ENCODE results near the gene SH2D4B.

SH2D4B gene

DNA sequence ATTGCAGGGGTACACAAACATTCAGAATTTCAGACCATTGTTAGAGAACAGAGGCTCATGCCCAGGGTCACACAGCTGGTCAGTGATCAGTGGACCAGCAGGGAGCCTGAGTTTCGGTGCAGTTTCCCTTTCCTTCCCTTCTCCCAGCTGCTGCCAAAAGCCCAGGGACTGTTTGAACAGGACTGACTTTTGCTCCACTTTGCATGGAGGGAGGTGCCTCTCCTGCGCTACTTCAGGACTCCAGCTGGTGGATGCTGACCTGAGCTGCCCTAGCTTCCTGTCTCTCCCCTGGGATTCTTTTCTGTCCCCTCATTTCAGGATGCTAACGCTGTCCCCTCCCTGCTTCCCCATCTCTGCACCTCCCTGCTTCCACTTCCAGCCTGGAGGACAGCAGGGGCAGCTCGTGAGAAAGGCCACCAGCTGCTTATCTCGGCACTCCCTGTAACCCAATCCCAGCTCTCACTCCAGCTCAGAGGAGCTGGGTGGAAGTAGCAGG, 14.5 kb downstream of the SH2D4B start:
- no peak overlapping the region for H3K4me3 ChIP-seq (replicated peaks; ENCODE audit: low read depth, low read length)
- DNase-seq (ENCODE audit: extremely low read depth, low read depth) = no peak
- TF ChIP-seq, protein P1, sequence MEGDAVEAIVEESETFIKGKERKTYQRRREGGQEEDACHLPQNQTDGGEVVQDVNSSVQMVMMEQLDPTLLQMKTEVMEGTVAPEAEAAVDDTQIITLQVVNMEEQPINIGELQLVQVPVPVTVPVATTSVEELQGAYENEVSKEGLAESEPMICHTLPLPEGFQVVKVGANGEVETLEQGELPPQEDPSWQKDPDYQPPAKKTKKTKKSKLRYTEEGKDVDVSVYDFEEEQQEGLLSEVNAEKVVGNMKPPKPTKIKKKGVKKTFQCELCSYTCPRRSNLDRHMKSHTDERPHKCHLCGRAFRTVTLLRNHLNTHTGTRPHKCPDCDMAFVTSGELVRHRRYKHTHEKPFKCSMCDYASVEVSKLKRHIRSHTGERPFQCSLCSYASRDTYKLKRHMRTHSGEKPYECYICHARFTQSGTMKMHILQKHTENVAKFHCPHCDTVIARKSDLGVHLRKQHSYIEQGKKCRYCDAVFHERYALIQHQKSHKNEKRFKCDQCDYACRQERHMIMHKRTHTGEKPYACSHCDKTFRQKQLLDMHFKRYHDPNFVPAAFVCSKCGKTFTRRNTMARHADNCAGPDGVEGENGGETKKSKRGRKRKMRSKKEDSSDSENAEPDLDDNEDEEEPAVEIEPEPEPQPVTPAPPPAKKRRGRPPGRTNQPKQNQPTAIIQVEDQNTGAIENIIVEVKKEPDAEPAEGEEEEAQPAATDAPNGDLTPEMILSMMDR (IDR thresholded peaks at IDR 0.05; ENCODE audit: low read depth, low read length, missing control alignments) = no peak

DNA sequence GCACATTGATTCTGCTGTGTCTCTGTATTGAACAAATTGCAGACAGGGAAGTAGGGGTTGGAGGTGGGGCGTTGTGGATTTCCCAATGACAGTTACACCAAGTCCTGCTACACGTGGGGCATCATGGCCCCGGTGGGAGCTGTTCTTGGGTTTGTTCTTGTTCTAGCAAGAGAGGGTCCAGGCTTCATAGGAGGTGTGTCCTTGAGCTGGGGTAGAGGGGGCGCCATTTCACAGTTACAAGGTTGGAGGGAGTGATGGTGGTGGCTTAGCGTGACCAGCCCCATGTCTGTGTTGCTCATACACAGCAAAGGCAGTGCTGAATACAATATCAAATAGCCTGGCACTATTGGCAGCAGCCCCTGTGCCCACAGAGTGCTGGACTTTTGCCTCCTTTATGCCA, 15.7 kb downstream of the SH2D4B start:
- TF ChIP-seq, protein P1 (IDR thresholded peaks at IDR 0.05; ENCODE audit: low read depth, low read length, missing control alignments) = no peak
- no peak overlapping the region for H3K4me3 ChIP-seq (replicated peaks; ENCODE audit: low read depth, low read length)
- DNase-seq (ENCODE audit: extremely low read depth, low read depth) = no peak

DNA sequence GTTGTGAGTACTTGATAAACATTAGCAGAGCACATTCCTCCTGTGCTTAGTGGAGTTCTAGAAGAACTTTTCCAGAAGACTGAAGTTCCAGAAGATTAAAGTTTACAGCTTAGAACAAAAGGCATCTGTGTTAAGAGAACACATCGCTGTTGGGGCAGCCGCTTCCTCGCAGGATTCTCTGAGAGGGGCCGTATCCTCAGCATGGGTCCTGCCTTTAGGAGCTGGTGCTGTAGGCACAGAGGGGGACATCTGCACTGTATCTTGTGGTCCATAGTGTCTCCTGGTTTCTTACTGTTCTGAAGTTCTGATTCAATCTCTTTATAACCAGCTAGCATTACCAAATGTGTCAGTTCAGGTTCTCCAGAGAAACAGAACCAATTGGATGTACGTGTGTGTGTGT, 16.3 kb downstream of the SH2D4B start:
- no peak for DNase-seq (ENCODE audit: extremely low read depth, low read depth)
- no peak overlapping the region for H3K4me3 ChIP-seq (replicated peaks; ENCODE audit: low read depth, low read length)
- TF ChIP-seq, protein P1 (IDR thresholded peaks at IDR 0.05; ENCODE audit: low read depth, low read length, missing control alignments) = no peak

DNA sequence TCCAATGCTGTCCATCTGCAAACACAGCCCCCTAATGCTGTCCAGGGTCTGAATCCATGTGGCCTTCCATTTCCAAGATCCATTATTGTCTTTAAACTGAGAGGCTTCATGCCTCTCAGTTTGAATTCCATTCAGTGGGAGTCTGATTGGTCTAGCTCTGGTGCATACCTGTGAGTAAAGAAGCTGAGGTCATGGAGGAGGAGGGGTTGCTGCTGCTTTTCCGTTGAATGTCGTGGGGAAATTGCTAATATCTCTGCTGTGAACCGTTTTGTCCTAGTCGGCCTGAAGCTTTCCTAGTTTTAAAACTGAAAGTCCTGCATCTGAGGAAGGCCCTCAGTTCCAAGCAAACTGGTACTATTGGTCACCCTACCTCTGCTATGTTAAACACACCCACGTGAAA, 17.7 kb downstream of the SH2D4B start:
- no peak overlapping the region for H3K4me3 ChIP-seq (replicated peaks; ENCODE audit: low read depth, low read length)
- DNase-seq (ENCODE audit: extremely low read depth, low read depth) = no peak
- TF ChIP-seq, protein P1 (IDR thresholded peaks at IDR 0.05; ENCODE audit: low read depth, low read length, missing control alignments) = no peak

DNA sequence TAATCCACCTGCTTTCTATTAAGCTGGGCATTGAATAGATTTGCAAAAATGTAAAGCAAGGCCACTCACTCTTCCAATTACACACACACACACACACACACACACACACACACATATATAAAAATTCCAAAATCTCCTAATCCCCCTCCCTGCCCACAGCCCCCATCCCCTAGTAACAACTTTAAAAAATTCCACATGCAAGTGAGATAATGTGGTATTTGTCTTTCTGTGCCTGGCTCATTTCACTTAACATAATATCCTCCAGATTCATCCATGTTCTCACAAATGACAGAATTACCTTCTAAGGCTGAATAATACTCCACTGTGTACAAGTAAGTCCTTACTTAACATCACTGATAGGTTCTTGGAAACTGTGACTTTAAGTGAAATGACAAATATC, 24.2 kb downstream of the SH2D4B start:
- no peak overlapping the region for H3K4me3 ChIP-seq (replicated peaks; ENCODE audit: low read depth, low read length)
- TF ChIP-seq, protein P1 (IDR thresholded peaks at IDR 0.05; ENCODE audit: low read depth, low read length, missing control alignments) = no peak
- no peak for DNase-seq (ENCODE audit: extremely low read depth, low read depth)

DNA sequence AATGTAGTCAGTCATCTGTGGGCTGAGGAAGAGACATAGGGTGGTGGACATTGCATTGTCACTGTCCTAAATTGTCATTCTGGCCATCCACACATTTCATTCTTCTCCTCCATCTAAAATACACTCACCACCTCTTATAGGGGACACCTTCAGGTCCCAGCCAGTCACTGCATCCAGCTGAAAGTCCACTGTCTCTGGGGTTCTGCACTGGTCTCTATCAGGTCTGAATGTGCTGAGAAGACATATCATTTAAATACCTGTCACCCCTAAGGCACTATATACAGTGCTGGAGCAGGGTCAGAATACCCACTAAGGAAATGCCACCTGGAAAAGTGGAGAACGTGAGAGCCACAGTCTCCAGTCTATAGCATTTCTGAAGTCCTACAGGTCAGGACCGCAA, 29.6 kb downstream of the SH2D4B start:
- TF ChIP-seq, protein P1 (IDR thresholded peaks at IDR 0.05; ENCODE audit: low read depth, low read length, missing control alignments) = no peak
- no peak for DNase-seq (ENCODE audit: extremely low read depth, low read depth)
- no peak overlapping the region for H3K4me3 ChIP-seq (replicated peaks; ENCODE audit: low read depth, low read length)
